NOMO-1 treated with dmso at 0.1 percent for 144 hours (cell line): ENCODE data around the gene GSAP.
A peak's percentile ranks its signal among the peaks of the same experiment; 100 is the strongest.

Source experiments
- DNase-seq: peaks from one replicate; lab custom pipeline; 2025; ENCODE audit not compliant: unreplicated experiment; lab: John Stamatoyannopoulos, UW

The GSAP gene

GRCh38 chr7:77439572-77439971 is 23.4 kb upstream of the GSAP start:
- DNase-seq, result peak; percentile 69

GRCh38 chr7:77438131-77438530 is 22.0 kb upstream of the GSAP start:
- no peak for DNase-seq

- no peak for DNase-seq
These were observed 18.6 kb upstream of the GSAP start for GRCh38 chr7:77434570-77435275.

- DNase-seq, result peak; percentile 35
These were observed 17.8 kb upstream of the GSAP start for GRCh38 chr7:77433901-77434300.

- DNase-seq, result no peak
These were observed 14.8 kb upstream of the GSAP start for GRCh38 chr7:77430927-77431326.

- DNase-seq, result no peak
These were observed 12.7 kb upstream of the GSAP start for GRCh38 chr7:77428777-77429231.

GRCh38 chr7:77427996-77428603 is 12.0 kb upstream of the GSAP start:
- no peak for DNase-seq

GRCh38 chr7:77426521-77427051 is 10.4 kb upstream of the GSAP start:
- no peak for DNase-seq

- peak; percentile 45 for DNase-seq
These were observed 9.9 kb upstream of the GSAP start for GRCh38 chr7:77426052-77426404.

- DNase-seq, result no peak
These were observed 9.2 kb upstream of the GSAP start for GRCh38 chr7:77425101-77426051.

- DNase-seq, result no peak
These were observed 6.4 kb upstream of the GSAP start for GRCh38 chr7:77422500-77422899.

GRCh38 chr7:77420986-77421672 is 5.0 kb upstream of the GSAP start:
- no peak for DNase-seq

- no peak for DNase-seq
These were observed 4.3 kb upstream of the GSAP start for GRCh38 chr7:77420438-77420837.

- no peak for DNase-seq
These were observed 3.0 kb upstream of the GSAP start for GRCh38 chr7:77419102-77419501.

- DNase-seq, result no peak
These were observed 1.7 kb upstream of the GSAP start for GRCh38 chr7:77417801-77418200.

- no peak for DNase-seq
These were observed 647 bp upstream of the GSAP start for GRCh38 chr7:77416621-77417371.

GRCh38 chr7:77415476-77415822 is 700 bp downstream of the GSAP start:
- no peak for DNase-seq

- no peak for DNase-seq
These were observed 2.2 kb downstream of the GSAP start for GRCh38 chr7:77413861-77414424.

- no peak for DNase-seq
These were observed 3.0 kb downstream of the GSAP start for GRCh38 chr7:77413128-77413527.
